Measurements from ENCODE around the gene GLMN.
A peak's percentile ranks its signal among the peaks of the same experiment; 100 is the strongest.

GLMN gene, protein sequence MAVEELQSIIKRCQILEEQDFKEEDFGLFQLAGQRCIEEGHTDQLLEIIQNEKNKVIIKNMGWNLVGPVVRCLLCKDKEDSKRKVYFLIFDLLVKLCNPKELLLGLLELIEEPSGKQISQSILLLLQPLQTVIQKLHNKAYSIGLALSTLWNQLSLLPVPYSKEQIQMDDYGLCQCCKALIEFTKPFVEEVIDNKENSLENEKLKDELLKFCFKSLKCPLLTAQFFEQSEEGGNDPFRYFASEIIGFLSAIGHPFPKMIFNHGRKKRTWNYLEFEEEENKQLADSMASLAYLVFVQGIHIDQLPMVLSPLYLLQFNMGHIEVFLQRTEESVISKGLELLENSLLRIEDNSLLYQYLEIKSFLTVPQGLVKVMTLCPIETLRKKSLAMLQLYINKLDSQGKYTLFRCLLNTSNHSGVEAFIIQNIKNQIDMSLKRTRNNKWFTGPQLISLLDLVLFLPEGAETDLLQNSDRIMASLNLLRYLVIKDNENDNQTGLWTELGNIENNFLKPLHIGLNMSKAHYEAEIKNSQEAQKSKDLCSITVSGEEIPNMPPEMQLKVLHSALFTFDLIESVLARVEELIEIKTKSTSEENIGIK

DNA sequence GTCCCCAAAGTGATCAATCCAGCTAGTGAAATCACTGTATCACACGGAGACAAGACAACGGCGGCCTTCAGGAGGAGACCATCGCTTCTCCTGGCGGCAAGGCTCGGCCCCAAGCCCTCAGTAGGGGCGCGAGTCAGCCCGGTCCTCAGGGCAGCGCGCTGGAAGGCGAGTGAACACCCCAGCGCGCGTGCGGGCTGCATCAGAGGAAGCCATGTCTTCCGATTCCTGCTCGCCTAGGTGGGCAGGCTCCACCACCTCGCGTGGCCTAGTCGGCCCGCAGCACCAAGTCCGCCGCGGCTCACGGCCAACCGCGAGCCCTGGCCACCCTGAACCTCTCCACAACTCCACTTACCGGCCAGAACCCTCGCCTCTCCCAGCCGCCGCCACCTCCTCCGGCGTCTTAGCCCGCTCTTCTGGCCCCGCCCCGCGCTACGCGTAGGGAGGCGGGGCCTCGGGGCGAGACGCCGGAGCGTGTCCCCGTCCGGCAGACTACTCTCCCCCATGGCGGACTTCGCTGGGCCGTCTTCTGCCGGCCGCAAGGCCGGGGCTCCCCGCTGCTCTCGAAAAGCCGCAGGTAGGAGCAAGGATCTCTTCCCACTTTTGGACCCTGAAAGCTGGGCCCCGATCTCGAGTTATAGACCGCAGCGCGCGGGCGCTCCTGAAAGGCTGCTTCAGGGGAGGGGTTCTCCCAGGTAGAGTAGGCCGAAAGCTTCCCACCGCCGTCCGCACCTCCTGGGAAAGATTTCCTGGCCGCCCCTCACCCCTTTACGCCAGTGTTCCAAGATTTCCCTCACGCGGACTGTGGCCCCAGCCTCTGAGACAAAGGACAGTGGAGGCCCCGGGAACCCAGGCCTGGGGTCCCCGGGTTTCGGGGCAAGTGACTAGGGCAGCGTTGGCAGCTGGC, at the start of gene GLMN, which contains the start of gene RPAP2:
Gene GLMN, minus strand, starts transcription at position 415 of the 904 bp plus-strand sequence. CDS start 988 bp downstream, outside the sequence.
Gene RPAP2, plus strand, starts transcription at position 487 of the 904 bp plus-strand sequence. Its CDS starts 15 bp downstream, at position 502.
- DNase-seq (ENCODE audit: low read depth, low spot score) = peak; percentile 37

DNA sequence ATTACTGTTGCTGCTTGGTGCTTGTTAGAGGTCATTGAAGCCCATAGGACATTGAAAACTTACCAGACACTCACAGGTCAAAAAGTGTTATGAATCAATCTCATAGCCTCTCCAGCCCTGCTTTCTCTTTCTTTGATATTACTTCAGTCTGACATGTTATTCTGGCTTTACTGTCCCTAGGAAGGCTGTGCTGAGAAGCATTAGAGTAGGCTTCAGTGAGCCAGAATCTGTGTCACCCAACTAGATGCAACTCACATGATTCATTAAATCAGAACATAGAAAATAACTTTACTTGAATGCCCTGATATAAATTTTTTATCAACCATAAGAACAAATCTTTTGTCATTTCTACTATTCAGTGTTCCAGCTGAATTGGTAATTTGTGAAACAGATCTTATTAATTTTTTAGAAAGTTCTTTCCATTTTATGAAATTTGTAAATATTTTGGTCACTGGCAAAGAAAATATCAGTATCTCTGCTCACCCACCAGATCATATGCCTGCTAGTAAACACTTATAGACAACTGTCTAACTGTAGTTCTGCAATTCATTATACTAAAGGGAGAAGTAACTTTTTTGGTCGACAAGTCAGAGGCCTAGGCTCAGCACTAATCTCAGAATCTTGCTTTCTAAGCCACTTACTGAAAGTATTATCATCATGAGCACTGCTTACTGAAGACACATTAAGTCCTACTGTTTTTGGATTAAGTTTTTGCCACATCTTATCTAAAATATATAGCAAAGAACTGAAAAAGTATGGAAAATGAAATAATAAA, 48.3 kb upstream of the GLMN start:
- DNase-seq (ENCODE audit: low read depth, low spot score) = no peak

DNA sequence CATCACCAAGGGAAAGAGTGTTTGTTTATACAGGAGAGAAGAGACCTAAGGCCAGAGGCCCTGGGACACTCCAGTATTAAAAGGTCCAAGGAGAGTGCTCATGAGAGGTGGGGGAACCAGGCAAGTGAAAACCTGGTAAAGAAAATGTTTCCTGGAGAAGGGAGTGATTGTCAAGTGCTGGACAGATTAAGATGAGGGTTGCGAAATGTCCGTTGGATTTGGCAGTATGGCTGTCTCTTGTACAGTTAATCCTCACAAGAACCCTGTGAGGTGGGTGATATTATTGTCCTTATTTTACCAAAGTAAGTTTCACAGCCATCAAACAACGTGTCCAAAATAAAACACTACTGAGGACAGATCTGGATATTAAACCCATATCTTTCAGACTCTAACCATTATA, 44.3 kb upstream of the GLMN start:
- no peak for DNase-seq (ENCODE audit: low read depth, low spot score)

DNA sequence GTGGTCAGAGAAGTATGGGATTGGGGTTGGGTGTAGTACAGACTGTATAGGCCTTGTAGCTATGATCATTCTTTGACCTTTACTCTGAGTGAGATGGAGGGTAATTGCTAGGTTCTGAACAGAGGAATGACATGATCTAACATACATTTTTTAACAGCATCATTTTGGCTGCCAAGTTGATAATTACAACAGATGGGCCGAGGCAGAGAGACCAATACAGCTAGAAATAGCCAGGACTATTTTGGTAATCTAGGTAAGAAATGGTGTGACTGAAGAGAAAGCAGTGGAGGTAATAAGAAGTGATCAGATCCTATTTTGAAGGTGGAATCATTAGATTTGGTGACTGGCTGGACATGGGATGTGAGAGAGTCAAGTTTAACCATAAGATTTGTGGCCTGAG, 43.6 kb upstream of the GLMN start:
- DNase-seq (ENCODE audit: low read depth, low spot score) = no peak

DNA sequence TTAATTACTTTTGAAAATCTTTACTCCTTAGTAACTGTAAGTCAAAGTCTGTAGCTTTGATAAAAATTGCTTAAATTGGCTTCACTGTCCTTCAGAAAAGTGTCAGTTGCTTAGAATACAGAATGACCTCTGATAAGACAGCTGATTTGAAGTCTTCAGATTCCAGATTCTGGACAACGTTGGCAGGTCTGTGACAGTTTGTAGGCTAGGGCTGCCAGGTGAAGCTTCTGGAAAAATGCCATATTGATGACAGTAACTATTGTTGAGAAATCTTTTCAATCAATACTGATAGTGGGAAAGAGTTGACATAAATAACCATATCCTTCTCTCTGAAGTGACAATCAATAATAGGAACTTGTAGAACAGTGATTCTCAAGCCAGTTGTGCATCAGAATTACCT, 41.4 kb upstream of the GLMN start:
- no peak for DNase-seq (ENCODE audit: low read depth, low spot score)

DNA sequence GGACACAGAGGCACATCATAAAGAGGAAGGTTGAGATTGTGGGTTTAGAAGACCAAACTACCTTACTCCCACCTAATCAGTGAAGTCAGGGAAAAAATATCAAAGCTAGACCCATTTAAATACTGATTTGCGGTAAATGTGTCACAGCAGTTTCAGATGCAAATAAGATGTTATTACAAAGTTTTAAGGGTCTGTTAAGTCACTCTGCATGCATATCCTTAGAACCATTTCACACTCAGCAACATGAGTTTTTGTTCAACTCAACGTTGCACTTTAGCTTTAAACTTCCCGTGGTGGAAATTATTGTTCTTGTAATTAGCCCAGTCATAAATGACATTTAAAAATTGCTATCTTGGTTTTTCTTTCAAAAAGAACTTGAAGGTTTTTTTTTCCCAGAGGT, 34.9 kb upstream of the GLMN start:
- no peak for DNase-seq (ENCODE audit: low read depth, low spot score)

DNA sequence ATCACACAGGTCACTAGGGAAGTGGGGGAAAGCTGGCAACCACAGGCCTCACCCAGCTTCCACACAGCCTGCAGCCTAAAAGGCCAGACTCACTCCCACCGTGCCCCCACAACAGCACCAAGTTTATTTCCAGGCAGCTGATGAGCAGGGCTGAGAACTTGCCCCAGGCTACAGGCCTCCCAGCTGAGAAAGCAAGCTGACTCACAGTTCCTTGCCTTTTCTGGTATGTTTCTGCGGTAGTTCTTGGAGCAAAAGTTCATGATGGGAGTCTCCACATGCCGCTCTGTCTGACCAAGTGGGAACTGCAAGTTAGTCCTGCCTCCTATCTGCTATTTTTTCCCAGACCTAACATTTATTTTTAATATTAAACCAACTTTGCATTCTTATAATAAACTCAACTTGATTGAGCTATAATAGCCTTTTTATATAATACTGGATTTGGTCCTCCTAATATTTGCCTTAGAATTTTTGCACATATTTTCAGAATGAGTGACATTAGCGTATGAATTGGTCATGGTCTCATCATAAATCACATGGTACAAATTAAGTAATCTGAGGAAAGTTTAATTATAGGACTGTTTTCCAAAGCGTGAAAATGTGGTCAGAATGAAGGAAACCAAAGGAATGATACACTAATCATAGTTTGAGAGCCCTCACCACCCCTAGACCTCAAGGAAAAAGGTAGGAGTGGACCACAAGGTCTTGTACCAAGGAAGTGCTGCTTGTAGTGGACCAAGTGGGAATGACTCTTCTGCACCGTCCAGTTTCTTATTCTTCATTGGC, 30.8 kb upstream of the GLMN start:
- no peak for DNase-seq (ENCODE audit: low read depth, low spot score)

DNA sequence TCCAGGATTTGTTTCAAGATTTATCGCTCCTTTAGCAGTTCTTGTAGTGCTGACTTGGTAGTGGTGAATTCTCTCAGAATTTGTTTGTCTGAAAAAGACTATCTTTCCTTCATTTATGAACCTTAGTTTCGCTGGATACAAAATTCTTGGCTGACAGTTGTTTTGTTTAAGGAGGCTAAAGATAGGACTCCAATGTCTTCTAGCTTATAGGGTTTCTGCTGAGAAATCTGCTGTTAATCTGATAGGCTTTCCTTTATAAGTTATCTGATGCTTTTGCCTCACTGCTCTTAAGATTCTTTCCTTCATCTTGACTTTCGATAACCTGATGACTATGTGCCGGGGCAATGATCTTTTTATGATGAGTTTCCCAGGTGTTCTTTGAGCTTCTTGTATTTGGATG, 29.0 kb upstream of the GLMN start:
- no peak for DNase-seq (ENCODE audit: low read depth, low spot score)

DNA sequence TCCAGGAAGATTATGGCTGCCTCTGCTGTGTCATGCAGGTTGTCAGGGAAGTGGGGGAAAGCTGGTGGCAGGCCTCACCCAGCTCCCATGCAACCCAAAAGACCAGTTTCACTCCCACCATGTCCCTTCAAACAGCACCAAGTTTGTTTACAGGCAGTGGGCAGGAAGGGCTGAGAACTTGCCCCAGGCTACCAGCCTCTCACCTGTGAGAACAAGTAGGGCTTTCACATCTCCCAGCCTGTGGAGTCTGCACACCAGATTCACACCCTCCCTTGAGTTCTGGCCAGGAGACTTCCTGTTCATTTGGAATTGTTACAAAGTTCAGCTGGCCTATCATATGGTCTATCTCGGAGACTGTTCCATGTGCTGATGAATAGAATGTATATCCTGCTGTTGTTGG, 27.9 kb upstream of the GLMN start:
- DNase-seq (ENCODE audit: low read depth, low spot score) = no peak

DNA sequence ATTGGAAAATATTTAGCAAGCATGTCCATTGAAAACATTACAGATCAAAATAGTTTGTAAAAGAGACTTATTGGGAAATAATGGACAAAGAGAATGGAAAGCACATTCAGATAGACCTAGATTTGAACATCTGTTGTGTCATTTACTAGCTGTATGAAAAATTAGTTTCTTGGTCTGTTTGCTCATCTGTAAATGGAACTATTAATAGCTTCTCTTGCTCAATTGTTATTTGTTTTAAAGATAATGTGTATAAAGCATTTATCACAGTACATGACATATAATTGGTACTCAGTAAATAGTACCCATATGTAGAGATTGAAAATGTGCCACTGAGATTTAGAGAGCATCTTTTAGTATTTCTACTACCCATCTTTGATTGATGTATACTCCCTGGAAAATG, 26.0 kb upstream of the GLMN start:
- DNase-seq (ENCODE audit: low read depth, low spot score) = no peak

DNA sequence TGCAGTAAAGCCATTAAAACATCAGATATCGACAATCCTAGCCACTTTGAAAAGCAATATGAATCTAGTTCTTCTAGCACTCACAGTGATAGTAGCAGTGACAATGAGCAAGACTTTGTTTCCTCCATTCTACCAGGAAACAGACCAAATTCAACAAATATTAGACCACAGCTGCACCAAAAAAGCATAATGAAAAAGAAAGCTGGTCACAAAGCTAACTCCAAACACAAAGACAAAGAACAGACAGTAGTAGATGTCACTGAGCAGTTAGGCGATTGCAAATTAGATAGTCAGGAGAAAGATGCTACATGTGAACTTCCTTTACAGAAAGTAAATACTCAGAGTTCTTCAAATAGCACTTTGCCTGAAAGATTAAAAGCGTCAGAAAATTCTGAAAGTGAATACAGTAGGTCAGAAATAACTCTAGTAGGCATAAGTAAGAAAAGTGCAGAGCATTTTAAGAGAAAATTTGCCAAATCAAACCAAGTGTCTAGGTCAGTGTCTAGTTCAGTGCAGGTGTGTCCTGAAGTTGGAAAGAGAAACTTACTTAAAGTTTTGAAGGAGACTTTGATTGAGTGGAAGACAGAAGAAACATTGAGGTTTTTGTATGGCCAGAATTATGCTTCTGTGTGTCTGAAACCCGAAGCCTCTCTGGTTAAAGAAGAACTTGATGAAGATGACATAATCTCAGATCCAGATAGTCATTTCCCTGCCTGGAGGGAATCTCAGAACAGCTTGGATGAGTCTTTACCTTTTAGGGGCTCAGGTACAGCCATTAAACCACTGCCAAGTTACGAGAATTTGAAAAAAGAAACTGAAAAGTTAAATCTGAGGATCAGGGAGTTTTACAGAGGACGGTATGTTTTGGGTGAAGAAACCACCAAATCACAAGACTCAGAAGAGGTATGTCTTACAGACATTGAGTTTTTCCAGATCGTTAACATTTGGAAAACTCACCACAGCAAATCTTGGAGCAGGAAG, 25.0 kb upstream of the GLMN start:
- DNase-seq (ENCODE audit: low read depth, low spot score) = no peak

DNA sequence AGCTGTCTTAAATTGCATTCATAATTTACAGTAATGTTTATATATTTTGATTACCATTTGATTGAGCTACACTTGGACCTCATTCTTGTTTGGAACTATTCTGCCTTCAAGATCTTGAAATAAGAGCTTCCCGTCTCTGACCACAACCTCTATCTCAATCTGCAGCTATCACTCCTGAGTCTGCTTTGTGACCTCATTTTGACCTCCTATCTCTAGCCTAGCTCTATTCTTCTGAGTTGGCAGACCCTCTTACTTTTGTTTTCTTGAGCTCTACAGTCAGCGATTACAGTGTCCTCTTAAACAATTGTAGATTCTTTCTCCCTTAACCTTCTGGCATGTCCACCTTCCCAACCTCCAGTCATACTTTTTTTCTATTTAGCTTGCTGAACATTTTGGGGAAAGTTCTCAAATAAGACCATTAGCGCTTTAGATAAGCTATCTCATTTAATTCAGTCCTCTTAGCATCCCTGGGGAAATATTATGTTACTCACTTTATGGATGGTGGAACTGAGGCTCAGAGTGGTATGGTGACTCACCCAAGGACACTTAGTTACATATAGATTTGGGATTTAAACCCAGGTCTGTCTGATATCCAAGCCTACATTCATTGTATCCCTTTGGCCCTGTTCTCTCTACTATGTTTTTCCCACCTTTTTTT, 19.2 kb upstream of the GLMN start:
- no peak for DNase-seq (ENCODE audit: low read depth, low spot score)

DNA sequence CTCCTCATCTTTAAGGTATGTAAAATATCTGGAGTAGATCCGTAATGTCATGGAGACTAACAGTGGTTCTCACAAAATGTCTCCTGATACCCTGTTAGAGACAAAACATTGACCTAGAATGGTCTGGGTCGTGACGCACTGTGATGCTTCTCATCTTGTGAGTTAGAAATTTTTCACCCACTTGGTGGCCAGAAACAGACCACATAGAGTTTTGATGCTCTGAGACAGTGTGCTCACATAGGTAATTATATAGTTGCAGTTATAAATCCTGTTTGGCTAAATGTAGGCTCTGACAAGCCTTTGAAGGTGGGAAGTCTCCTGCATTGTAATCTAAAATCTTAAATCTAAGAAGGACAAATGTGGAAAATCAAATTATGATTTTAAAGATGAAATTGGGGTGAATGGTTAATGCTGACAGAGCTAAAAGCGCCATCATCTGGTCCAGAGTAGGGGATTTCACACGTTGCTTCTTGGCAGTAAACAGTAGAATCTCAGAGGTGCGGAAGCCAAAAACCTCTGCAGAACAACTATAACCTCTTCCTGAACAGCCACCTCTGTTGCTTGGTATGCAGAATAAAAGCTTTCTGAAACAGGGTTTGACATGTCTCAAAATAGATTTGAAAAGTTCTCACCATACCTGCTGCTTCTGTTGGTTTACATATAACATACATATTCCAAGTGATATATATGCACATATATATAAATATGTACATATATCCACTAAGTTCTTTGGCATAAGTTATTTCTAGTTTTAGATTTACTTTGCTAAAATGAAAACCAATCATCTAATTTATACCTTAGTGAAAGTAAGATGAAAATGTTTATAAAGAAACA, 17.2 kb upstream of the GLMN start:
- no peak for DNase-seq (ENCODE audit: low read depth, low spot score)

DNA sequence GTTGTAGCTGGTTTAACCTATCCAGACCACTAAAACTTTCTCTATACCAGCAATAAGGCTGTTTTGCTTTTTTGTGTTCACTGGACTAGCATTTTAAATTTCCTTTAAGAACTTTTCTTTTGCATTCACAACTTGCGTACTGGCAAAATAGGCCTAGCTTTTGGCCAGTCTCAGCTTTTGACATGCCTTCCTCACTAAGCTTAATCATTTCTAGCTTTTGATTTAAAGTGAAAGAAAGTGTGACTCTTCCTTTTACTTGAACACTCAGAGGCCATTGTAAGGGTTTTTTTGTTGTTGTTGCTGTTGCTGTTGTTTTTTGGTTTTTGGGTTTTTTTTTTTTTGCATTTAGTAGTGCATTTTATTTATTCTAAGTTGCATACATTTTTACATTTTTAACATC, 15.2 kb upstream of the GLMN start:
- no peak for DNase-seq (ENCODE audit: low read depth, low spot score)

DNA sequence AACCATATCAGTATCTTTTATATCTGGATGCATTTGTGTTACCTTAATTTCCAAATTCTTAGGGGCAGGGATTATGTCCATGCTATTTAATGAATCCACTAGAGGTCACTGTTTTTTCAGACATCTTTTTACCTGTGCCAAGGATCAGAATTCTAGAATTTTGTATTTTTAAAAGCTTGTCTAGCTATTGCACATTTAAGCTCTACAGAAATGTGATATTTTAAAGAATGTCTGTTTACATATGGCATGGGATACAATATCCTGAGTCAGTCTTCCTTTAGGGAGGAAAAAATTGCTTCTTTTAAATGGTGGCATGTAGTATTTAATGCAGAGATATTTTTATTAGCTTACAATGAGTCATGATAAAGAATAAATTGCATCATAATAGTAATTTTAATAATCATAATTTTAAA, 11.4 kb upstream of the GLMN start:
- DNase-seq (ENCODE audit: low read depth, low spot score) = no peak

DNA sequence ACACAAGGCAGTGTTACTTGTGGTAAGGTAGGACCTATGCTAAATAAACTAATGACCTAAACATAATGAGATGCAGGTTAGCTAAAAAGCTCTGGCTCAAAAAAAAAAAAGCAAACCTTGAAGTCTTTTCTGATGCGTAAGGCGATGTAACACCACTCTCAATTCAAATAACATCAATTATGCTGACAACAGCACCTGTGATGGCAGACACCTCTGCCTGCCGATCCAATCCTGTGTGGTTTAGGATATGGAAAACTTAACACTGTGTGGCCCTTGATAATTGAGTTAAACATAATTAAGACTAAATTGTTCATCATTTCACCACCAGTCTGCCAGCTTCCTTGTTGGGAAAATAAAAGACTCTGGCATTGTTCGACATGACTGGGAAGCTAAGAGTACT, 9.2 kb upstream of the GLMN start:
- DNase-seq (ENCODE audit: low read depth, low spot score) = no peak

DNA sequence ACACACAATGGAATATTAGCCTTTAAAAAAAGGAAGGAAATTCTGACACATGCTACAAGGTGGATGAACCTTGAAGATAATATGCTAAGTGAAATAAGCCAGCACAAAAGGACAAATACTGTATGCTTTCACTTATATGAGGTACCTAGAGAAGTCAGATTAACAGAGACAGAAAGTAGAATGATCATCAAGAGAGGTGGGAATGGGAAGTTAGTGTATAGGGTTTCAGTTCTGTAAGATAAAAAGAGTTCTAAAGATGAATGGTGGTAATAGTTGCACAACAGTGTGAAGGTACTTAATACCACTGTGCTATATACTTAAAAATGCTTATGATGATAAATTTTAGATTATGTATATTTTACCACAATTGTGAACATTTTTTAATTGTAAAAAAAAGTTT, 7.2 kb upstream of the GLMN start:
- DNase-seq (ENCODE audit: low read depth, low spot score) = no peak

DNA sequence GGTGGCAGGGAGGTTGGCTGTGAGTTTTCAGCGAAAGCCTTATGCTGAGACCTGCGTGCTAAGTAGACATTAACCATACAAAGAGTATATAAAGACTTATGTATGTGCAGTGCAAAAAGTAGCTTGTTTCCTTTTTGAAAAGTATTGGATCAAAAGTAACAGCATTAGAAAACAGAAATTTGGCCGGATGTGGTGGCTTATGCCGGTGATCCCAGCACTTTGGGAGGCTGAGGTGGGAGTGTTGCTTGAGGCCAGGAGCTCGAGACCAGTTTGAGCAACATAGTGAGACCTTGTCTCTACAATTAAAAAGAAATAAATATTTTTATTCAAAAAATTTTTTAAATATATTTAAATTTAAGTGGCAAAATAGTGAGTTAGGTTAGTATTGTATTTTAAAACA, 2.2 kb upstream of the GLMN start:
- DNase-seq (ENCODE audit: low read depth, low spot score) = no peak

Measured in activated naive CD8-positive, alpha-beta T cell treated with anti-CD3 and anti-CD28 coated beads, Interleukin-2, amount 50 U/mL, for 16 hours (primary cell).